Upper lobe of right lung (tissue), 1 donor: ENCODE measurements around the gene GPR158. TPM values are rescaled to one million over a fixed set of nuclear protein-coding genes. Genes with fewer than 3 reads are reported as not detected.

Experiments
- ATAC-seq: fragments of 200-7000 bp; cut with Tn5 transposase; one replicate; pipeline ENCODE4 v1.9.1; 2020; ENCODE audit warnings: mild to moderate bottlenecking, moderate library complexity
- DNase-seq: peaks from one replicate; pipeline ENCODE4 v3.0.0-alpha.2; 2020
- H3K27ac ChIP-seq: fragments of 200-600 bp; one replicate; pipeline ENCODE4 v1.8.0; 2022
- H3K27me3 ChIP-seq: fragments of 200-600 bp; one replicate; pipeline ENCODE4 v1.8.0; 2022; ENCODE audit warnings: mild to moderate bottlenecking
- H3K36me3 ChIP-seq: fragments of 200-600 bp; one replicate; pipeline ENCODE4 v1.8.0; 2022
- H3K4me1 ChIP-seq: fragments of 200-600 bp; one replicate; pipeline ENCODE4 v1.8.0; 2022
- H3K4me3 ChIP-seq: fragments of 200-600 bp; one replicate; pipeline ENCODE4 v1.8.0; 2022; ENCODE audit warnings: mild to moderate bottlenecking
- H3K9me3 ChIP-seq: fragments of 200-600 bp; one replicate; pipeline ENCODE4 v1.8.0; 2022
- intact Hi-C: fragments of 100-400 bp; cut with DNase I; formaldehyde crosslinking; loops from one replicate; pipeline ENCODE4 v1.11.0; 2022
- total RNA-seq: library from RNA; stranded (reverse); fragmentation: NEBNext Ultra II Directional; extraction: Animal tissue kit (Norgen Biotek cat#: 25700); gene quantifications from one replicate; pipeline ENCODE4 v1.2.1, GENCODE V29; 2021
- TF ChIP-seq, protein P1 (sequence below): fragments of 200-600 bp; IDR thresholded peaks from one replicate; pipeline ENCODE4 v1.8.0; 2022; ENCODE audit warnings: antibody characterized with exemption
- donor health status: DM: no; HTN: yes; CAD: no; lungs with severe emphysema.

GPR158 gene
- total RNA-seq, 1 donor from 2014 or later: not detected

GRCh38 chr10:25467881-25468280, 293.1 kb downstream of the GPR158 start:
- H3K27me3 ChIP-seq: no peaks in the 10 kb centered on the region
- no peak for ATAC-seq
- no peaks in the 10 kb centered on the region for H3K9me3 ChIP-seq
- intact Hi-C loops: no loop called here
- H3K4me3 ChIP-seq: no peak overlapping the region
- TF ChIP-seq, protein P1, sequence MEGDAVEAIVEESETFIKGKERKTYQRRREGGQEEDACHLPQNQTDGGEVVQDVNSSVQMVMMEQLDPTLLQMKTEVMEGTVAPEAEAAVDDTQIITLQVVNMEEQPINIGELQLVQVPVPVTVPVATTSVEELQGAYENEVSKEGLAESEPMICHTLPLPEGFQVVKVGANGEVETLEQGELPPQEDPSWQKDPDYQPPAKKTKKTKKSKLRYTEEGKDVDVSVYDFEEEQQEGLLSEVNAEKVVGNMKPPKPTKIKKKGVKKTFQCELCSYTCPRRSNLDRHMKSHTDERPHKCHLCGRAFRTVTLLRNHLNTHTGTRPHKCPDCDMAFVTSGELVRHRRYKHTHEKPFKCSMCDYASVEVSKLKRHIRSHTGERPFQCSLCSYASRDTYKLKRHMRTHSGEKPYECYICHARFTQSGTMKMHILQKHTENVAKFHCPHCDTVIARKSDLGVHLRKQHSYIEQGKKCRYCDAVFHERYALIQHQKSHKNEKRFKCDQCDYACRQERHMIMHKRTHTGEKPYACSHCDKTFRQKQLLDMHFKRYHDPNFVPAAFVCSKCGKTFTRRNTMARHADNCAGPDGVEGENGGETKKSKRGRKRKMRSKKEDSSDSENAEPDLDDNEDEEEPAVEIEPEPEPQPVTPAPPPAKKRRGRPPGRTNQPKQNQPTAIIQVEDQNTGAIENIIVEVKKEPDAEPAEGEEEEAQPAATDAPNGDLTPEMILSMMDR: no peak
- H3K4me1 ChIP-seq: no peaks in the 10 kb centered on the region
- no peak overlapping the region for H3K27ac ChIP-seq
- H3K36me3 ChIP-seq: no peaks in the 10 kb centered on the region
- DNase-seq: no peak

GRCh38 chr10:25481467-25481866, 306.7 kb downstream of the GPR158 start:
- DNase-seq (no peak), ATAC-seq (no peak)
- no peaks in the 10 kb centered on the region for H3K4me1 ChIP-seq
- intact Hi-C loops: no loop called here
- no peak overlapping the region for H3K4me3 ChIP-seq
- H3K36me3 ChIP-seq: no peaks in the 10 kb centered on the region
- H3K9me3 ChIP-seq: peaks cover 4% of the 10 kb centered on the region
- TF ChIP-seq, protein P1: no peak
- no peaks in the 10 kb centered on the region for H3K27me3 ChIP-seq
- H3K27ac ChIP-seq: no peak overlapping the region

DNA sequence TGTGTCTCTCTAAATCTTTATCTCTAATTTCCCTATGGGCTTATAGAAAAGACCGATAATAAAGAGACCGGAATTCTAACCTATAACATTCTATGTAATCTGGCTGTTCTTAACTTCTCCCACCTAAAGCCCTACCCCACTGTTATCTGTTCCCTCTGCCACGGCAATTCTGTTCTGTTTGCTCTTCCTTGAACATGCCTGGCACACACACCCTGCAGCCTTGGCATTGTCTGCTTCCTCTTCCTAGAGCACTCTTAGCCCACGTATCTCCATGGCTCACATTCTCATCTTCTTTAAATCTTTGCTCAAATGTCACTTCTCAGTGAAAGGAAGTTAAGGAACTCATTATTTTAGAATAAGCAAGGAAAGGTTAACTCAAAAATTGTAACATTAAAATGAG, 309.2 kb downstream of the GPR158 start:
- Histone ChIP-seq H3K27me3 (no peaks in the 10 kb centered on the region), H3K9me3 (peaks cover 4% of the 10 kb centered on the region), H3K4me3 (no peak overlapping the region), H3K36me3 (no peaks in the 10 kb centered on the region), H3K4me1 (no peaks in the 10 kb centered on the region), H3K27ac (no peak overlapping the region)
- DNase-seq: no peak
- ATAC-seq: no peak
- intact Hi-C loops: no loop called here
- TF ChIP-seq, protein P1: no peak

DNA sequence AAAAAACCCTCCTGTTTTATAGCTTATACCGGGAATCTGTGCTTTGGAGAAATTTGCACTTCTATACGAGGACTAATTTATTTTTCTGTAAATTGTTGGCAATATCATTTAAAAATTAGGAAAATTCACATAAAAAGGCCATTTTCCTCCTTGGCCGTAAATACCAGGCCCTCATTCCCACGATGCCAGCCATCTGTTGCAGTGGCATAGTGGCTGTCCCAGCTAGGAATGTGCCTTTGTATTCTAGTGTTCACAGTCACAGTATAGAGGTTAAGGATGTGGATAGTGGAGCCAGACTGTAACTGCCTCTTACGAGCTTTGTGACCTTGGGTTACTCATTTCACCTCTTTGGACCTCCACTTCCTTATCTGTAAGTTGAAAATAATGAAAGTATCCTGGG, 312.5 kb downstream of the GPR158 start:
- H3K9me3 ChIP-seq: peaks cover 4% of the 10 kb centered on the region
- intact Hi-C loops: no loop called here
- H3K4me1 ChIP-seq: no peaks in the 10 kb centered on the region
- no peak for ATAC-seq
- no peak overlapping the region for H3K4me3 ChIP-seq
- TF ChIP-seq, protein P1: no peak
- no peak for DNase-seq
- H3K27me3 ChIP-seq: no peaks in the 10 kb centered on the region
- H3K36me3 ChIP-seq: no peaks in the 10 kb centered on the region
- H3K27ac ChIP-seq: no peak overlapping the region

- ATAC-seq: no peak
- Histone ChIP-seq H3K4me1 (no peaks in the 10 kb centered on the region), H3K36me3 (no peaks in the 10 kb centered on the region), H3K27me3 (no peaks in the 10 kb centered on the region), H3K27ac (no peak overlapping the region), H3K9me3 (no peaks in the 10 kb centered on the region), H3K4me3 (no peak overlapping the region)
- TF ChIP-seq, protein P1: no peak
- DNase-seq: no peak
- intact Hi-C loops: no loop called here
Observed at GRCh38 chr10:25492040-25492439, 317.2 kb downstream of the GPR158 start.

GRCh38 chr10:25492680-25493079, 317.9 kb downstream of the GPR158 start:
- intact Hi-C loops: no loop called here
- TF ChIP-seq, protein P1: no peak
- no peak overlapping the region for H3K27ac ChIP-seq

More at GRCh38 chr10:25492680-25493079, 317.9 kb downstream of the GPR158 start:
- Histone ChIP-seq H3K4me3 (no peak overlapping the region), H3K27me3 (no peaks in the 10 kb centered on the region), H3K36me3 (no peaks in the 10 kb centered on the region), H3K9me3 (no peaks in the 10 kb centered on the region), H3K4me1 (no peaks in the 10 kb centered on the region)
- ATAC-seq (no peak), DNase-seq (no peak)
